CD4-positive, alpha-beta T cell treated with Interleukin-17A for 1 hour (primary cell): ENCODE results near the gene PIERCE2.
"Not testable (repeated sequence)": the region's sequence is repeated elsewhere in the genome, so short reads cannot be mapped to it uniquely, and the experiment has no call there.

Experiments
- DNase-seq: peaks from one replicate; pipeline ENCODE4 v3.0.0-alpha.2; 2020

PIERCE2 gene, protein sequence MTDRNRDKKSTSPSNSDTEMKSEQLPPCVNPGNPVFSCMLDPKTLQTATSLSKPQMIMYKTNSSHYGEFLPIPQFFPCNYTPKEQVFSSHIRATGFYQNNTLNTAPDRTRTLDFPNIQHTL

GRCh38 chr15:55408012-55408928 lies at the start of gene PIERCE2, which contains the start of gene CCPG1:
Gene PIERCE2 (plus strand): TSS chr15:55408495. CDS start chr15:55408769, 274 bp downstream.
Gene CCPG1 (minus strand): TSS chr15:55408359. CDS start chr15:55389424, 18,935 bp downstream.
- DNase-seq, result peak; percentile 92

GRCh38 chr15:55360256-55360655 lies 48.0 kb upstream of the PIERCE2 start:
- no peak for DNase-seq

DNA sequence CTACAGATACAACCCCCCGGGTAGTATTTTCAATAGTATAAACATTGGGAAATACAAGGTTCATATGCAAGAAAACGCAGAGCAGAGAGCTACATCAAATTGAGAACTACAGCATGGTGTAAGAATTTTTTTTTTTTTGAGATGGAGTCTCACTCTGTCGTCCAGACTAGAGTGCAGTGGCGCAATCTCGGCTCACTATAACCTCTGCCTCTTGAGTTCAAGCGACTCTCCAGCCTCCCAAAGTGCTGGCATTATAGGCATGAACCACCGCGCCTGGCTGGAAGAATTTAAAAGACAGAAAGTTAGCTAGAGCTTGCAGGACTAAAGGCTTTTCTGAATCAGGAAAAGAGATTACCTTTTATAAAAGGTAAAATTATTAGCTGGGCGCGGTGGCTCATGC lies 47.2 kb upstream of the PIERCE2 start:
- DNase-seq, result no peak

- DNase-seq, result no peak
These were observed 45.7 kb upstream of the PIERCE2 start for GRCh38 chr15:55362641-55363040.

- DNase-seq, result no peak
These were observed 41.3 kb upstream of the PIERCE2 start for GRCh38 chr15:55366981-55367380.

- no peak for DNase-seq
These were observed 35.4 kb upstream of the PIERCE2 start for GRCh38 chr15:55372701-55373440.

- no peak for DNase-seq
These were observed 29.2 kb upstream of the PIERCE2 start for GRCh38 chr15:55379095-55379494.

- no peak for DNase-seq
These were observed 26.7 kb upstream of the PIERCE2 start for GRCh38 chr15:55381595-55381994.

GRCh38 chr15:55383687-55384086 lies 24.6 kb upstream of the PIERCE2 start:
- DNase-seq, result no peak

GRCh38 chr15:55387027-55387426 lies 21.3 kb upstream of the PIERCE2 start:
- DNase-seq, result no peak

GRCh38 chr15:55389264-55389607 lies 19.1 kb upstream of the PIERCE2 start:
- no peak for DNase-seq

DNA sequence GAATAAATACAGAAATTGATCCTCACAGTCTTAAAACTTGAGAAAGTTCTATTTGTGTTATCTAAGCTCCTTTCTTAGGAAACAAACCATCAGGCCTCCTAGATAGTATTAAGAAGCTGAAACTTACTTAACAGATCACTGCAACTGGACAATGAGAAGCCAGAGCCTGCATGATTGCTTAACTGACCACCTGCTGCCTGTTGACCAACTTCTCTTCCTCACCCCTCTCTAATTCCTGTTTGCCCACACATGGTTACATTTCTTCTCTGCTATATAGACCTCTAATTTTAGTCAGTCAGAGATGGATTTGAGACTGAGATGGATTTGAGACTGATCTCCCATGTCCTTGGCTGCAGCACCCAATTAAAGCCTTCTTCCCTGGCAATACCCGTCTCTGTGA lies 13.6 kb upstream of the PIERCE2 start:
- no peak for DNase-seq

DNA sequence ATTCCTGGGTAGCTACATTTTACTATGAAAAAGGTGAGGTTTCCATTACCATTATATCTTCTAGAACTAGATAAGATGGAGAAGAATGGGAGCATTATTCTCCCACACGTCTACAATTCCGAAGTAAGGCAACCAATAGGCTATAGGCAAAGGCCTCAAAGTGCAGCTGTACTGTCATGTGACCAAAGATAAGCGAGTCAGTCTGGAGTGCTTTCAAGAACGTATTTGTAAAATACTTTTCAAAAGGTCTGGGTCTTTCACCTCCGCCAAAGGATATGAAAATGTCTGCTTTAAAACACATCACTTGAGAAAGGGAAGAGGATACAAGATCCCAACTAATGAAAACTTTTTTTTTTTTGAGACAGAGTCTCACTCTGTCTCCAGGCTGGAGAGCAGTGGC lies 10.1 kb upstream of the PIERCE2 start:
- no peak for DNase-seq

GRCh38 chr15:55400050-55400449 lies 8.2 kb upstream of the PIERCE2 start:
- not testable (repeated sequence) for DNase-seq

GRCh38 chr15:55401786-55402246 lies 6.5 kb upstream of the PIERCE2 start:
- DNase-seq, result no peak

DNA sequence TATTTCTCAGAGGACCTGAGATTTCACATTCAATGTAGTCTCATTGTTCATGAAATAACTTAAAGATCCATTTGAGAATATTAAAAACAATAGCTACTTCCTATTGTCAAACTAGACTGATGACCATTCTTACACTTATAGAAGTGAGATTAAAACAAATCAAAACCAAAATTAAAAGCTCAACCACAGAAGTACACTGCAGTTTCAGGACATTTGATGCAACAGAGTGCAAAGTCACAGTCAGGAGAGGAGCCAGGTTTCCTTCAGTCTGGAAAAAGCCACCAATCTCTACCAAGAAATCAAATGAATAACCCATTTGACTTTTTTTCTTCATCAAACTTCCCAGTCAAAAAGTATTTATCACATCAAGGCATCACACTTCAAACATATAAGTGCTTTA lies 5.6 kb upstream of the PIERCE2 start:
- DNase-seq, result no peak

DNA sequence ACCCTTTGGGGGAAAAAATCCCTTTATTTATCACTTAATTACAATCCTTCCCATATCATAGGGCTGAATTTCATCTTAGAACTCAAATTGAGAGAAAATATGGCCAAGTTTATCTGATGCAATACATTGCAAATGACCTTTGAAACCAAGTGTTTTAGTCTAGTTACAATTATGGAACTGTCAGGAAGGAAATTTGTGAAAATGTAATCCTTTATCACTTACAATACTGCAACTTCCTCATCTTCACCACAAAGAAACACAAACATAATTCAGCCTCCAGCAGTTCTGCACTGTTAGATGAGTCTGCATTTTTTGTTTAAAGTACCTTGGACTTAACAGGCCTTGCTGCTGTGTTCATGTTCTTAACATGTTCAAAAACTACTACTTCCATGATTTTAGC lies 4.8 kb upstream of the PIERCE2 start:
- no peak for DNase-seq

DNA sequence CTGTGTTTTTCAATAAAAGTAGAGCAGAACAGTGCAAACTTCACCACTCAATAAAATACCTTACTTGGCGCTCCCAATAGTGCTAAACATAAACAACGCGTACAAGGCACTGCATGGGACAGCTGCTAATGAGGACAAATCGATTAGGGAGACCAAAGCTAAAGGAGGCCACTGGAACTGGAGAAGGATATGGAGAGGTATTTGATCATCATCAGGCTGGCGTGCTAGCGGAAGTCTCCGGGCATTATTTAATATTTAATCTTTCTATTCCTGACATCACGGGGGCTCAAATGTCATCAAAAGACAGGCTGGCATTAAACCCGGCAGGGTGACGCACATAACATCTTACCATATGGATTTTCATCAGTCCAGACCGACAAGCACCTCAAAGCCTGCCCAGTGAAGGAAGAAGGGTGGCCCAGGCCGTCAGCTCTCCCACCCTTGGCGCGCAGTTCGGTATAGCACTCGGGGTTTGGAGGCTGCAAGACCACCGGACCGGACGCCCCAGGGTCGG lies 740 bp upstream of the PIERCE2 start:
- DNase-seq, result no peak

DNA sequence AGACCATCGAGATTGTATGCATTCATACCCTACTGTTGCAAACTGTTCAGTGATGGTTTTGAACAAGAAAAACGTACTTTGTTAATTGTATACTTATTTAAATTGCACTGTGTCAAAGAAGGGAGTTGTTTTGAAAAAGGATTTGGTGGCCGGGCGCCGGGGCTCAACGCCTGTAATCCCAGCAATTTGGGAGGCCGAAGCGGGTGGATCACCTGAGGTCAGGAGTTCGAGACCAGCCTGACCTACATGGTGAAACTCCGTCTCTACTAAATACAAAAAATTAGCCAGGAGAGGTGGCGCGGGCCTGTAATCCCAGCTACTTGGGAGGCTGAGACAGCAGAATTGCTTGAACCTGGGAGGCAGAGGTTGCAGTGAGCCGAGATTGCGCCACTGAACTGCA lies 681 bp downstream of the PIERCE2 start:
- not testable (repeated sequence) for DNase-seq

DNA sequence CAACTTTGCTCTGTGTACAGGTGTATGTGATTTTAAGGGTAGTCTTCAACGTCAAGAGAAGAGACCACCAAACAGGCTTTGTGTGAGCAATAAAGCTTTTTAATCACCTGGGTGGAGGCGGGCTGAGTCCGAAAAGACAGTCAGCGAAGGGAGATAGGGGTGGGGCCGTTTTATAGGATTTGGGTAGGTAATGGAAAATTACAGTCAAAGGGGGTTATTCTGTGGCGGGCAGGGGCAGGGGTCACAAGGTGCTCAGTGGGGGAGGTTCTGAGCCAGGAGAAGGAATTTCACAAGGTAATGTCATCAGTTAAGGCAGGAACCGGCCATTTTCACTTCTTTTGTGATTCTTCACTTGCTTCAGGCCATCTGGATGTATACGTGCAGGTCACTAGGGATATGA lies 9.4 kb downstream of the PIERCE2 start:
- not testable (repeated sequence) for DNase-seq

DNA sequence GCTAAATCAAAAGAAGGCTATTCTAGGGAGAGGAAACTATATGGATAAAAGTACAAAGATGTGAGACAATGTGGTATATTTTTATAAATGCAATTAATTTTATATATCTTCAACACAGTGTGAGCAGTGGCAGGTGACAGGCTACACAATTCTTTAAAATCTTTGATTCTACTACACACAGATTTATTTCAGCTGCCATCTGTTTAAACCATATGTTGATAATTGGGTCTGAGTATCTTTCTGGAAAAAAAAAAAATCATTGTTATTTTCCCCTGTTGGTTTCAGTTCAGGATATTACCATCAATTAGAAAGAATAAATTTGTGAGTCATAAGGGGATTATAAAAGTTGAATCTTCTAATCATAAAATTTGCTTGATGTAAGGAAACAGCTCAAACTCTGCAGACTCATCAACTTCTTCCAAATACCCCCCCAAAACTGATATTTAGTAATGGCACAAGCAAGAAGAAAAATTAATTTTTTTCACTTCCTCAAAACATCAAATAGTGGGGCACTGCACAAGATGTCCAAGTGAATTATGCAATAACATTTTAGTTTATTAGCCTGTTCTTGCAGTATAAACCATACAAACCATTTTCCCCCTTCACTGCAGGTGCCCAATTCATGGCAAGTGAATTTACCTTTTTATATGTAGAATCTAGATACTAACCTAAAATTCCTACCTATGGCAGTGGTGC lies 12.0 kb downstream of the PIERCE2 start:
- DNase-seq, result no peak

DNA sequence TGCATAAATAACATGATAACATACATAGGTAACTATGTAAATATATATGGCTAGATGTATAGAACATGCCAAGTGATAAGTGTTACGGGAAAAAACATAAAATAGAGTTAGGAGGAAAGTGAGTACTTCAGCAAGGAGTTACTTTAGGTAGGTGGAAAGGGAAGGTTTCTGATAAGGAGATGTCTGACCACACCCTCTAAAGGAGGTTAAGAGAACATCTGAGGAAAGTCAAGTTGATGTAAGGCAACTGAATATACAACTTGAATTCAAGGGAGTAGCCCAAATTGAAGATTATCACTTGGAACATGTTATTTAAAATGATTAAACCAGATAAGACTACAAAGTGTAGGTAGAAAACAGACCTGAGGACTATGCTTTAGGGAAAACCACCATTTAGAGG lies 13.8 kb downstream of the PIERCE2 start:
- no peak for DNase-seq
